ENCODE results near the gene ANTKMT.

- no peak for TF ChIP-seq POLR2A (IDR thresholded peaks at IDR 0.05; ENCODE audit: low read depth, low read length)
- no peak for TF ChIP-seq CTCF (conservative IDR thresholded peaks at IDR 0.05; ENCODE audit: low read depth, low read length)
- TF ChIP-seq CHD1 (IDR thresholded peaks at IDR 0.05; ENCODE audit: low read depth, low read length): no peak
- TF ChIP-seq USF2 (IDR thresholded peaks at IDR 0.05; ENCODE audit: low read depth, low read length): no peak
- TF ChIP-seq FOS (IDR thresholded peaks at IDR 0.05; ENCODE audit: low read depth, low read length): no peak
- no peak for TF ChIP-seq RAD21 (IDR thresholded peaks at IDR 0.05; ENCODE audit: low read length)
Measured at GRCh38 chr16:768428-768827, 47.5 kb downstream of the ANTKMT start.

Data from IMR-90 (cell line).